ENCODE data around the gene EXOC3L4. TPM values are rescaled to one million over a fixed set of nuclear protein-coding genes. Genes with fewer than 3 reads are reported as not detected.

Gene EXOC3L4
- total and polyA plus RNA-seq, 2 donors from 2014 or later = 11.6 to 15.6 TPM

- DNase-seq = peak in 1 of 5 donors; percentile 68
- H3K27ac ChIP-seq (ENCODE audit: low read depth in 2 of 2, low read length in 2 of 2) = peak overlapping the region; percentile 74 to 85
- H3K4me3 ChIP-seq (ENCODE audit: low read length in 3 of 3) = peak overlapping the region in 2 of 3 donors; percentile 23 to 69
- no peak for TF ChIP-seq CTCF (IDR thresholded peaks at IDR 0.05; ENCODE audit: borderline replicate concordance, extremely low read depth, insufficient read depth)
- no peaks in the 10 kb centered on the region for H3K9me3 ChIP-seq (ENCODE audit: control insufficient read depth in 2 of 3, insufficient read depth in 1 of 3, low read length in 3 of 3)
- peaks cover 0 to 9% (median 3%) of the 10 kb centered on the region in 3 donors for H3K4me1 ChIP-seq (ENCODE audit: control insufficient read depth in 2 of 3, insufficient read depth in 2 of 3, low read depth in 1 of 3, low read length in 3 of 3)
- H3K9ac ChIP-seq (ENCODE audit: low read length in 3 of 3) = no peak overlapping the region
- no peaks in the 10 kb centered on the region for H3K27me3 ChIP-seq (ENCODE audit: control insufficient read depth, insufficient read depth, low read length)
- no peaks in the 10 kb centered on the region for H3K36me3 ChIP-seq (ENCODE audit: control insufficient read depth in 2 of 3, insufficient read depth in 3 of 3, low read length in 3 of 3)
- intact Hi-C loops (cut with DNase I) = no loop called here
- FAIRE-seq = no peak
Measured at GRCh38 chr14:103093856-103094405, 594 bp upstream of the EXOC3L4 start.

- H3K27me3 ChIP-seq (ENCODE audit: control insufficient read depth, insufficient read depth, low read length) = no peaks in the 10 kb centered on the region
- H3K9me3 ChIP-seq (ENCODE audit: control insufficient read depth in 2 of 3, insufficient read depth in 1 of 3, low read length in 3 of 3) = no peaks in the 10 kb centered on the region
- peak overlapping the region in 2 of 3 donors; percentile 53 to 69 for H3K4me3 ChIP-seq (ENCODE audit: low read length in 3 of 3)
- H3K27ac ChIP-seq (ENCODE audit: low read depth in 2 of 2, low read length in 2 of 2) = peak overlapping the region; percentile 74 to 85
- no peak for TF ChIP-seq CTCF (IDR thresholded peaks at IDR 0.05; ENCODE audit: borderline replicate concordance, extremely low read depth, insufficient read depth)
- peaks cover 0 to 9% (median 3%) of the 10 kb centered on the region in 3 donors for H3K4me1 ChIP-seq (ENCODE audit: control insufficient read depth in 2 of 3, insufficient read depth in 2 of 3, low read depth in 1 of 3, low read length in 3 of 3)
- intact Hi-C loops (cut with DNase I) = no loop called here
- no peaks in the 10 kb centered on the region for H3K36me3 ChIP-seq (ENCODE audit: control insufficient read depth in 2 of 3, insufficient read depth in 3 of 3, low read length in 3 of 3)
- DNase-seq (peak in 1 of 5 donors; percentile 35), FAIRE-seq (no peak)
- H3K9ac ChIP-seq (ENCODE audit: low read length in 3 of 3) = peak overlapping the region in 1 of 3 donors; percentile 82
Measured at GRCh38 chr14:103095210-103095778, 769 bp downstream of the EXOC3L4 start.

- H3K27me3 ChIP-seq (ENCODE audit: control insufficient read depth, insufficient read depth, low read length) = no peaks in the 10 kb centered on the region
- no peaks in the 10 kb centered on the region for H3K36me3 ChIP-seq (ENCODE audit: control insufficient read depth in 2 of 3, insufficient read depth in 3 of 3, low read length in 3 of 3)
- FAIRE-seq = no peak
- intact Hi-C loops (cut with DNase I) = no loop called here
- H3K27ac ChIP-seq (ENCODE audit: low read depth in 2 of 2, low read length in 2 of 2) = no peak overlapping the region
- H3K4me3 ChIP-seq (ENCODE audit: low read length in 3 of 3) = no peak overlapping the region
- no peak overlapping the region for H3K9ac ChIP-seq (ENCODE audit: low read length in 3 of 3)
- no peak for TF ChIP-seq CTCF (IDR thresholded peaks at IDR 0.05; ENCODE audit: borderline replicate concordance, extremely low read depth, insufficient read depth)
- peaks cover 0 to 9% (median 3%) of the 10 kb centered on the region in 3 donors for H3K4me1 ChIP-seq (ENCODE audit: control insufficient read depth in 2 of 3, insufficient read depth in 2 of 3, low read depth in 1 of 3, low read length in 3 of 3)
- no peaks in the 10 kb centered on the region for H3K9me3 ChIP-seq (ENCODE audit: control insufficient read depth in 2 of 3, insufficient read depth in 1 of 3, low read length in 3 of 3)
- DNase-seq = no peak
Measured at GRCh38 chr14:103096387-103096786, 1.9 kb downstream of the EXOC3L4 start.
